CD8-positive, alpha-beta memory T cell (primary cell): ENCODE data around the gene CD164L2. TPM values are rescaled to one million over a fixed set of nuclear protein-coding genes. Genes with fewer than 3 reads are reported as not detected.
"Not testable (repeated sequence)": the region's sequence is repeated elsewhere in the genome, so short reads cannot be mapped to it uniquely, and the experiment has no call there.

Experiments
- CTCF ChIA-PET: fragments of 350-600 bp; sonication (Branson Sonifier 250); formaldehyde crosslinking; loops from one replicate; lab custom pipeline; 2021; ENCODE audit warnings: antibody characterized with exemption; lab: Charles Lee
- POLR2A ChIA-PET: fragments of 350-600 bp; sonication (Branson Sonifier 250); formaldehyde crosslinking; loops from one replicate; lab custom pipeline; 2021; ENCODE audit warnings: antibody characterized with exemption; lab: Charles Lee
- DNase-seq, 5 donors: peaks; one replicate each; pipeline versions ENCODE4 v3.0.0 to v3.0.0-alpha.2; 2020 to 2022; ENCODE audit warnings: mixed read lengths in 1 of 5
- H3K27ac ChIP-seq: one replicate; pipeline ENCODE4 v1.7.0; 2013; ENCODE audit warnings: low read depth, mild to moderate bottlenecking, low read length, moderate library complexity
- H3K27me3 ChIP-seq: 2 replicates; pipeline ENCODE4 v1.7.0; 2013; ENCODE audit warnings: low read length, mild to moderate bottlenecking; ENCODE audit not compliant: insufficient read depth, poor library complexity, severe bottlenecking
- H3K36me3 ChIP-seq: 2 replicates; pipeline ENCODE4 v1.7.0; 2013; ENCODE audit warnings: mild to moderate bottlenecking, low read length, moderate library complexity; ENCODE audit not compliant: insufficient read depth
- H3K4me1 ChIP-seq: 2 replicates; pipeline ENCODE4 v1.7.0; 2013; ENCODE audit warnings: mild to moderate bottlenecking, low read length, moderate library complexity; ENCODE audit not compliant: insufficient read depth
- H3K4me3 ChIP-seq: 2 replicates; pipeline ENCODE4 v1.7.0; 2013; ENCODE audit warnings: mild to moderate bottlenecking, low read length
- H3K9me3 ChIP-seq: 2 replicates; pipeline ENCODE4 v1.7.0; 2013; ENCODE audit warnings: mild to moderate bottlenecking, low read length
- H3K27ac Mint-ChIP-seq, 8 donors: one replicate each; pipeline ENCODE4 v1.8.0; 2020 to 2021; ENCODE audit warnings: mixed read lengths in 8 of 8, mild to moderate bottlenecking in 6 of 8, inconsistent platforms in 3 of 8, moderate library complexity in 3 of 8
- H3K27me3 Mint-ChIP-seq, 2 donors: one replicate each; pipeline ENCODE4 v1.8.0; 2020 to 2021; ENCODE audit warnings: mixed read lengths in 2 of 2, mild to moderate bottlenecking in 1 of 2, moderate library complexity in 1 of 2
- H3K36me3 Mint-ChIP-seq, 3 donors: one replicate each; pipeline ENCODE4 v1.8.0; 2020 to 2021; ENCODE audit warnings: mixed read lengths in 3 of 3, inconsistent platforms in 1 of 3, mild to moderate bottlenecking in 1 of 3
- H3K4me1 Mint-ChIP-seq, 3 donors: one replicate each; pipeline ENCODE4 v1.8.0; 2020 to 2021; ENCODE audit warnings: mixed read lengths in 3 of 3, inconsistent platforms in 1 of 3, mild to moderate bottlenecking in 1 of 3
- H3K4me3 Mint-ChIP-seq, 7 donors: one replicate each; pipeline ENCODE4 v1.8.0; 2020 to 2021; ENCODE audit warnings: mixed read lengths in 7 of 7, mild to moderate bottlenecking in 6 of 7, moderate library complexity in 4 of 7, inconsistent platforms in 2 of 7
- H3K9me3 Mint-ChIP-seq, 5 donors: one replicate each; pipeline ENCODE4 v1.8.0; 2020 to 2022; ENCODE audit warnings: mixed read lengths in 5 of 5, mild to moderate bottlenecking in 3 of 5, moderate library complexity in 2 of 5, inconsistent platforms in 1 of 5
- polyA plus RNA-seq: library from polyadenylated mRNA; unstranded; fragments of 300-500 nt; fragmentation: Illumina TruSeq; gene quantifications from one replicate; pipeline ENCODE4 v1.2.3, GENCODE V29; 2021
- total RNA-seq, 2 experiments: library from RNA; stranded (reverse); gene quantifications; one replicate each; pipeline ENCODE4 v1.2.3, GENCODE V29; 2021

The CD164L2 gene
- total and polyA plus RNA-seq, 3 experiments from 2014 or later, result not detected

- ChIA-PET POLR2A (interaction anchor here (1.3 kb wide), 1 partner anchor 18 kb away, joined by 4 read pairs; no protein-coding TSS in a partner anchor), CTCF (no interaction called here)
- Mint-ChIP-seq H3K36me3 (peaks cover 16 to 92% (median 24%) of the 10 kb centered on the region in 3 donors), H3K9me3 (no peaks in the 10 kb centered on the region), H3K4me1 (peaks cover 17 to 19% (median 18%) of the 10 kb centered on the region in 3 donors), H3K4me3 (no peak overlapping the region), H3K27ac (no peak overlapping the region), H3K27me3 (no peaks in the 10 kb centered on the region)
- no peak for DNase-seq
- peaks cover 75% of the 10 kb centered on the region for H3K36me3 ChIP-seq
- no peak overlapping the region for H3K27ac ChIP-seq
- H3K4me3 ChIP-seq, result no peak overlapping the region
- no peaks in the 10 kb centered on the region for H3K9me3 ChIP-seq
- H3K4me1 ChIP-seq, result peaks cover 4% of the 10 kb centered on the region
- no peaks in the 10 kb centered on the region for H3K27me3 ChIP-seq
Measured at GRCh38 chr1:27412502-27412901, 29.4 kb upstream of the CD164L2 start.

- Mint-ChIP-seq H3K9me3 (no peaks in the 10 kb centered on the region), H3K27me3 (no peaks in the 10 kb centered on the region), H3K4me1 (peaks cover 0 to 3% (median 2%) of the 10 kb centered on the region in 3 donors), H3K36me3 (peaks cover 9 to 87% (median 19%) of the 10 kb centered on the region in 3 donors), H3K4me3 (no peak overlapping the region), H3K27ac (peak overlapping the region in 6 of 8 donors; percentile 29 to 66 (median 55))
- no peak for DNase-seq
- H3K36me3 ChIP-seq, result peaks cover 59% of the 10 kb centered on the region
- ChIA-PET CTCF (interaction anchor here (0.6 to 1.5 kb wide), 4 partner anchors 10 to 252 kb away, joined by 3 read pairs; no protein-coding TSS in a partner anchor), POLR2A (no interaction called here)
- no peaks in the 10 kb centered on the region for H3K9me3 ChIP-seq
- H3K27me3 ChIP-seq, result no peaks in the 10 kb centered on the region
- no peak overlapping the region for H3K27ac ChIP-seq
- no peaks in the 10 kb centered on the region for H3K4me1 ChIP-seq
- no peak overlapping the region for H3K4me3 ChIP-seq
Measured at GRCh38 chr1:27410709-27411108, 27.6 kb upstream of the CD164L2 start.

GRCh38 chr1:27409669-27410068, 26.5 kb upstream of the CD164L2 start:
- Histone ChIP-seq H3K9me3 (no peaks in the 10 kb centered on the region), H3K27ac (no peak overlapping the region), H3K4me3 (no peak overlapping the region), H3K4me1 (no peaks in the 10 kb centered on the region), H3K36me3 (peaks cover 51% of the 10 kb centered on the region), H3K27me3 (no peaks in the 10 kb centered on the region)
- Mint-ChIP-seq H3K9me3 (no peaks in the 10 kb centered on the region), H3K27me3 (no peaks in the 10 kb centered on the region), H3K4me1 (peaks cover 0 to 1% (median 0%) of the 10 kb centered on the region in 3 donors), H3K4me3 (no peak overlapping the region), H3K36me3 (peaks cover 0 to 80% (median 13%) of the 10 kb centered on the region in 3 donors), H3K27ac (peak overlapping the region in 1 of 8 donors; percentile 78)
- POLR2A ChIA-PET, result interaction anchor here (0.6 kb wide), 2 partner anchors 13 to 14 kb away, joined by 3 read pairs; no protein-coding TSS in a partner anchor
- DNase-seq, result no peak
- CTCF ChIA-PET, result interaction anchor here (0.9 to 1.4 kb wide), 2 partner anchors 11 to 14 kb away, joined by 3 read pairs; no protein-coding TSS in a partner anchor

GRCh38 chr1:27408151-27408550, 25.0 kb upstream of the CD164L2 start:
- peaks cover 36% of the 10 kb centered on the region for H3K36me3 ChIP-seq
- Mint-ChIP-seq H3K27me3 (no peaks in the 10 kb centered on the region), H3K27ac (peak overlapping the region in 3 of 8 donors; percentile 43 to 59 (median 47)), H3K9me3 (no peaks in the 10 kb centered on the region), H3K4me3 (no peak overlapping the region), H3K36me3 (peaks cover 0 to 70% (median 7%) of the 10 kb centered on the region in 3 donors), H3K4me1 (peaks cover 10 to 11% (median 10%) of the 10 kb centered on the region in 3 donors)
- H3K9me3 ChIP-seq, result no peaks in the 10 kb centered on the region
- no peak overlapping the region for H3K4me3 ChIP-seq
- H3K27me3 ChIP-seq, result no peaks in the 10 kb centered on the region
- peaks cover 7% of the 10 kb centered on the region for H3K4me1 ChIP-seq
- CTCF ChIA-PET, result no interaction called here
- DNase-seq, result no peak
- POLR2A ChIA-PET, result no interaction called here
- H3K27ac ChIP-seq, result no peak overlapping the region

GRCh38 chr1:27406791-27407190, 23.7 kb upstream of the CD164L2 start:
- H3K27me3 ChIP-seq, POLR2A ChIA-PET, H3K4me3 Mint-ChIP-seq, H3K9me3 Mint-ChIP-seq, H3K27ac ChIP-seq, CTCF ChIA-PET, DNase-seq, H3K4me3 ChIP-seq, H3K27me3 Mint-ChIP-seq, H3K9me3 ChIP-seq: not testable (repeated sequence)
- H3K4me1 Mint-ChIP-seq, result peaks cover 14 to 16% (median 15%) of the 10 kb centered on the region in 3 donors
- peak overlapping the region in 1 of 8 donors; percentile 12 for H3K27ac Mint-ChIP-seq
- Histone ChIP-seq H3K4me1 (peaks cover 17% of the 10 kb centered on the region), H3K36me3 (peaks cover 22% of the 10 kb centered on the region)
- H3K36me3 Mint-ChIP-seq, result peaks cover 0 to 57% (median 7%) of the 10 kb centered on the region in 3 donors

GRCh38 chr1:27406362-27406680, 23.2 kb upstream of the CD164L2 start:
- DNase-seq, result no peak
- Histone ChIP-seq H3K4me3 (no peak overlapping the region), H3K36me3 (peaks cover 20% of the 10 kb centered on the region), H3K27ac (no peak overlapping the region), H3K4me1 (peaks cover 17% of the 10 kb centered on the region), H3K27me3 (no peaks in the 10 kb centered on the region), H3K9me3 (no peaks in the 10 kb centered on the region)
- ChIA-PET CTCF (interaction anchor here (1.6 kb wide), 1 partner anchor 14 kb away, joined by 4 read pairs; no protein-coding TSS in a partner anchor), POLR2A (no interaction called here)
- H3K4me3 Mint-ChIP-seq, result no peak overlapping the region
- H3K4me1 Mint-ChIP-seq, result peaks cover 15 to 19% (median 16%) of the 10 kb centered on the region in 3 donors
- peaks cover 0 to 55% (median 7%) of the 10 kb centered on the region in 3 donors for H3K36me3 Mint-ChIP-seq
- no peaks in the 10 kb centered on the region for H3K9me3 Mint-ChIP-seq
- peak overlapping the region in 1 of 8 donors; percentile 77 for H3K27ac Mint-ChIP-seq
- H3K27me3 Mint-ChIP-seq, result peaks cover 0 to 1% of the 10 kb centered on the region in 2 donors

- H3K9me3 Mint-ChIP-seq, H3K9me3 ChIP-seq, H3K4me3 ChIP-seq, H3K27me3 ChIP-seq, H3K27me3 Mint-ChIP-seq, POLR2A ChIA-PET, DNase-seq, H3K27ac ChIP-seq, H3K4me3 Mint-ChIP-seq: not testable (repeated sequence)
- Mint-ChIP-seq H3K36me3 (peaks cover 0 to 49% (median 5%) of the 10 kb centered on the region in 3 donors), H3K4me1 (peaks cover 14 to 19% (median 15%) of the 10 kb centered on the region in 3 donors), H3K27ac (peak overlapping the region in 1 of 8 donors; percentile 50)
- CTCF ChIA-PET, result interaction anchor here (1.6 to 13.6 kb wide), 2 partner anchors 15 to 106 kb away, joined by 4 to 283 read pairs; no protein-coding TSS in a partner anchor
- peaks cover 15% of the 10 kb centered on the region for H3K36me3 ChIP-seq
- peaks cover 17% of the 10 kb centered on the region for H3K4me1 ChIP-seq
Measured at GRCh38 chr1:27405598-27406361, 22.6 kb upstream of the CD164L2 start.

- peaks cover 0 to 42% (median 4%) of the 10 kb centered on the region in 3 donors for H3K36me3 Mint-ChIP-seq
- H3K4me3 Mint-ChIP-seq, result no peak overlapping the region
- Histone ChIP-seq H3K4me1 (peaks cover 17% of the 10 kb centered on the region), H3K36me3 (peaks cover 8% of the 10 kb centered on the region), H3K27me3 (no peaks in the 10 kb centered on the region), H3K4me3 (no peak overlapping the region), H3K9me3 (no peaks in the 10 kb centered on the region), H3K27ac (no peak overlapping the region)
- ChIA-PET POLR2A (interaction anchor here (0.5 kb wide), 1 partner anchor 527 kb away, joined by 10 read pairs; no protein-coding TSS in a partner anchor), CTCF (interaction anchor here (1.6 to 13.6 kb wide), 2 partner anchors 16 to 105 kb away, joined by 4 to 283 read pairs; no protein-coding TSS in a partner anchor)
- no peak for DNase-seq
- no peaks in the 10 kb centered on the region for H3K9me3 Mint-ChIP-seq
- peaks cover 0 to 1% of the 10 kb centered on the region in 2 donors for H3K27me3 Mint-ChIP-seq
- peak overlapping the region in 2 of 8 donors; percentile 50 to 94 for H3K27ac Mint-ChIP-seq
- H3K4me1 Mint-ChIP-seq, result peaks cover 14 to 19% (median 15%) of the 10 kb centered on the region in 3 donors
Measured at GRCh38 chr1:27405074-27405473, 21.9 kb upstream of the CD164L2 start.
